GM12801 (cell line): ENCODE measurements around the gene COL23A1.

Experiments used
- CTCF ChIP-seq: IDR thresholded peaks from one replicate; pipeline ENCODE4 v1.5.1; 2011; ENCODE audit warnings: control low read depth; ENCODE audit not compliant: insufficient read length; ENCODE audit errors: extremely low read depth

COL23A1 gene

GRCh38 chr5:178495706-178496105 lies 94.5 kb downstream of the COL23A1 start:
- TF ChIP-seq CTCF = no peak

- TF ChIP-seq CTCF = no peak
Measured at GRCh38 chr5:178492278-178492677, 97.9 kb downstream of the COL23A1 start.

GRCh38 chr5:178490935-178491652 lies 99.1 kb downstream of the COL23A1 start:
- no peak for TF ChIP-seq CTCF

- no peak for TF ChIP-seq CTCF
Measured at GRCh38 chr5:178489271-178489976, 100.8 kb downstream of the COL23A1 start.

- TF ChIP-seq CTCF = no peak
Measured at GRCh38 chr5:178488696-178489095, 101.5 kb downstream of the COL23A1 start.

GRCh38 chr5:178487911-178488600 lies 102.1 kb downstream of the COL23A1 start:
- no peak for TF ChIP-seq CTCF

GRCh38 chr5:178486239-178486641 lies 104.0 kb downstream of the COL23A1 start:
- TF ChIP-seq CTCF = no peak
